ENCODE data around the gene NSUN4. TPM values are rescaled to one million over a fixed set of nuclear protein-coding genes. Genes with fewer than 3 reads are reported as not detected.

NSUN4 gene
- total and polyA plus RNA-seq, 2 of the 13 experiments (the other 11 are each of a cell fraction or from before 2014, with no cell fraction given), result 21.5 to 23.5 TPM

DNA sequence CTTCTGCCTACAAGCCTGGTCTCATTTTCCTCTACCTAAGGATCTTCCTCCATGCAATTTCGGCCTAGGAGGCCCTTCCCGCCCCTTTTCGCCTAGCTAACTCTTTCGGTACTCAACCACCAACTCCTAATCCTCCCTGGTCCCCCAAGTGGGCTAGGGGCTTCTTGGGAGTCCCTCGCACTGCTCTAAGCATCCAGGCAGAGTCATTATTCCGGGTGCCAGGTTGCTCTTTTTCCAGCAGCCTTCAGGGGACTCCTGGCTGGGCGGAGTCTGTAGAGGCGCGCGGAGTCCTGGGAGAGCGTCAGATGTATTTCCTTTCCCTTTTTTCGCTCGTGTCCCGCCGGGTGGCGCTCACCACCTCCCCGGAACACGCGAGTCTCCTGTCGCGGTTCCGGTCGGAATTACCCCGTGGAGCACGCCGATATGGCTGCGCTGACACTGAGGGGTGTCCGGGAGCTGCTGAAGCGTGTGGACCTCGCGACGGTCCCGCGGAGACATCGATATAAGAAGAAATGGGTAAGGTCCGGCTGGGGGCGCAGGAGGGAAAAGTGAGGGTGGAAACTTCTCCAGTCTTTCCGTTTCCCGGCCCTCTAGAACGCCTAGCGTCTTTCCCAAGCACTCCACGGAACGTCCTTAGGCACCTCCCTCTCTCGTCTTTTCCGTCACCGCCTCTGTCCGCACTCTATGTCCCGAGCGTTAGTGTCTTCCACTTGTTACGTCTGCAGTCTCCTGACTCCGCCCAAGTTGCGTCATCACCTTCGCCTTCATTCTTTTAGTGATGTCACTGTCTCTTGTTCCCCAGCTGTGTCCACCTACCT, at the start of gene NSUN4 (continued):
- TF ChIP-seq ELF3 (CRISPR knock-in tag; IDR thresholded peaks at IDR 0.05), result peak; percentile 82
- peak; percentile 79 for TF ChIP-seq RBM39 (IDR thresholded peaks at IDR 0.05; ENCODE audit: low read depth, low read length, poor library complexity, severe bottlenecking)
- TF ChIP-seq ZNF138 (CRISPR knock-in tag; IDR thresholded peaks at IDR 0.05; ENCODE audit: low read depth), result no peak
- TF ChIP-seq SOX13 (IDR thresholded peaks at IDR 0.05), result no peak
- TF ChIP-seq SOX13 (CRISPR knock-in tag; conservative IDR thresholded peaks at IDR 0.05 in 1 of 2, IDR thresholded peaks at IDR 0.05 in 1 of 2), result peak in 1 of 2 experiments; percentile 45; a peak in 1 of 4 replicates
- 0 out of 2 replicates have a peak, but pooled peaks have one; percentile 20 for TF ChIP-seq EEA1 (CRISPR knock-in tag; IDR thresholded peaks at IDR 0.05; ENCODE audit: borderline replicate concordance)
- peak; percentile 91 for TF ChIP-seq YEATS2 (CRISPR knock-in tag; IDR thresholded peaks at IDR 0.05; ENCODE audit: borderline replicate concordance)
- no peak for TF ChIP-seq TAF15 (IDR thresholded peaks at IDR 0.05; ENCODE audit: low read depth, low read length, poor library complexity, severe bottlenecking)
- TF ChIP-seq MXI1 (IDR thresholded peaks at IDR 0.05; ENCODE audit: borderline replicate concordance, low read depth, low read length), result peak; percentile 80; the same call in 1 of the 3 replicates
- TF ChIP-seq SUZ12 (IDR thresholded peaks at IDR 0.05; ENCODE audit: low read depth, low read length), result no peak
- no peak; the same call in 1 of the 2 replicates for TF ChIP-seq MEF2D (CRISPR knock-in tag; IDR thresholded peaks at IDR 0.05)
- TF ChIP-seq ZBTB33 (CRISPR knock-in tag; IDR thresholded peaks at IDR 0.05), result peak; percentile 50; the same call in 1 of the 2 replicates
- TF ChIP-seq CHD2 (IDR thresholded peaks at IDR 0.05; ENCODE audit: low read depth, low read length), result peak; percentile 42; the same call in 1 of the 2 replicates
- peak; percentile 72; the same call in 1 of the 2 replicates for TF ChIP-seq ZMAT3 (CRISPR knock-in tag; conservative IDR thresholded peaks at IDR 0.05)
- TF ChIP-seq TP53 (CRISPR knock-in tag; conservative IDR thresholded peaks at IDR 0.05), result peak; percentile 66; the same call in 1 of the 2 replicates
- TF ChIP-seq MYC (CRISPR knock-in tag; IDR thresholded peaks at IDR 0.05; ENCODE audit: borderline replicate concordance), result peak; percentile 97
- no peak for TF ChIP-seq MBD4 (IDR thresholded peaks at IDR 0.05; ENCODE audit: borderline replicate concordance, low read length)
- no peak for TF ChIP-seq ZNF616 (CRISPR knock-in tag; IDR thresholded peaks at IDR 0.05; ENCODE audit: low read depth)
- TF ChIP-seq ZBTB38 (CRISPR knock-in tag; IDR thresholded peaks at IDR 0.05), result peak; percentile 44; the same call in 1 of the 2 replicates
- TF ChIP-seq, protein P1, sequence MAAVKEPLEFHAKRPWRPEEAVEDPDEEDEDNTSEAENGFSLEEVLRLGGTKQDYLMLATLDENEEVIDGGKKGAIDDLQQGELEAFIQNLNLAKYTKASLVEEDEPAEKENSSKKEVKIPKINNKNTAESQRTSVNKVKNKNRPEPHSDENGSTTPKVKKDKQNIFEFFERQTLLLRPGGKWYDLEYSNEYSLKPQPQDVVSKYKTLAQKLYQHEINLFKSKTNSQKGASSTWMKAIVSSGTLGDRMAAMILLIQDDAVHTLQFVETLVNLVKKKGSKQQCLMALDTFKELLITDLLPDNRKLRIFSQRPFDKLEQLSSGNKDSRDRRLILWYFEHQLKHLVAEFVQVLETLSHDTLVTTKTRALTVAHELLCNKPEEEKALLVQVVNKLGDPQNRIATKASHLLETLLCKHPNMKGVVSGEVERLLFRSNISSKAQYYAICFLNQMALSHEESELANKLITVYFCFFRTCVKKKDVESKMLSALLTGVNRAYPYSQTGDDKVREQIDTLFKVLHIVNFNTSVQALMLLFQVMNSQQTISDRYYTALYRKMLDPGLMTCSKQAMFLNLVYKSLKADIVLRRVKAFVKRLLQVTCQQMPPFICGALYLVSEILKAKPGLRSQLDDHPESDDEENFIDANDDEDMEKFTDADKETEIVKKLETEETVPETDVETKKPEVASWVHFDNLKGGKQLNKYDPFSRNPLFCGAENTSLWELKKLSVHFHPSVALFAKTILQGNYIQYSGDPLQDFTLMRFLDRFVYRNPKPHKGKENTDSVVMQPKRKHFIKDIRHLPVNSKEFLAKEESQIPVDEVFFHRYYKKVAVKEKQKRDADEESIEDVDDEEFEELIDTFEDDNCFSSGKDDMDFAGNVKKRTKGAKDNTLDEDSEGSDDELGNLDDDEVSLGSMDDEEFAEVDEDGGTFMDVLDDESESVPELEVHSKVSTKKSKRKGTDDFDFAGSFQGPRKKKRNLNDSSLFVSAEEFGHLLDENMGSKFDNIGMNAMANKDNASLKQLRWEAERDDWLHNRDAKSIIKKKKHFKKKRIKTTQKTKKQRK (IDR thresholded peaks at IDR 0.05; ENCODE audit: low read length), result no peak

Measured in HepG2 (cell line).